Superior temporal gyrus (tissue), 1 donor: ENCODE results near the gene MBTPS1.

Experiments used
- DNase-seq: peaks from one replicate; pipeline ENCODE4 v3.0.0-alpha.2; 2016; ENCODE audit errors: extremely low spot score

Gene MBTPS1

GRCh38 chr16:84004442-84004841, 112.3 kb downstream of the MBTPS1 start:
- DNase-seq: no peak
